ENCODE data around the gene RAD21L1. TPM values are rescaled to one million over a fixed set of nuclear protein-coding genes. Genes with fewer than 3 reads are reported as not detected.

The RAD21L1 gene
- total and polyA plus RNA-seq, 2 donors (not counting 3 experiments of a cell fraction or from before 2014, with no cell fraction given): 0.06 TPM; not detected in 1

DNA sequence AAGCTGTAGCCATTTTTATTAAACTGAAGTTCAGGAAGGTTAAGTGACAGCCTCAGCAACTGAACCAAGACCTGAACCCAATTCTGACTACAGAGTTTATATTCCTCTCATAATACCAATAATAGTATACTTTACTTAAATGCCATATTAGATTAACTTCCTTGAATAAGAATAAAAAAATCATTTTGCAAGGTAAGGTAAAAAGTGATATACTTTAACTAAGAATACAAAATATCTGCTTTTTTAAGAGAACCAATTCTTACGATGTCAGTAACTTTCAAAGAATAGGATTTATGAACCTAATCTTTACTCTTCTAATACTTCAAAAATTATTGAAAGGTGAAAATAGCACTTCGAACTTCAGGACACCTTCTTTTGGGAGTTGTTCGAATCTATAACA is 3.7 kb downstream of the RAD21L1 start:
- H2AFZ ChIP-seq (ENCODE audit: low read depth, low read length): no peak overlapping the region
- H3K9me3 ChIP-seq (replicated peaks; ENCODE audit: control insufficient read depth, insufficient read depth, low read length): no peaks in the 10 kb centered on the region
- H3K79me2 ChIP-seq (ENCODE audit: control insufficient read depth, insufficient read depth, low read length): no peaks in the 10 kb centered on the region
- dilution Hi-C loops (cut with MboI; ENCODE audit: extremely low pct_ligation_motif_present, low sequenced_read_pairs): no loop called here
- no peaks in the 10 kb centered on the region for H3K9me1 ChIP-seq (replicated peaks; ENCODE audit: control insufficient read depth, extremely low read depth, insufficient read depth, low read length)
- H3K27ac ChIP-seq (ENCODE audit: insufficient read depth, low read depth, low read length): no peak overlapping the region
- H3K4me1 ChIP-seq (ENCODE audit: control insufficient read depth, extremely low read depth, insufficient read depth, low read length): peaks cover 6% of the 10 kb centered on the region
- TF ChIP-seq POLR2AphosphoS5 (IDR thresholded peaks at IDR 0.05; ENCODE audit: insufficient read depth, low read depth, low read length): no peak
- DNase-seq (ENCODE audit: low read depth, low spot score) (no peak), FAIRE-seq (no peak)
- no peak overlapping the region for H3K9ac ChIP-seq (replicated peaks; ENCODE audit: extremely low read depth, insufficient read depth, low read length)
- ChIA-PET POLR2A (no interaction called here), CTCF (interaction anchor here (1.3 kb wide), 1 partner anchor 10 kb away, joined by 3 read pairs; no protein-coding TSS in a partner anchor)
- no peaks in the 10 kb centered on the region for H3K36me3 ChIP-seq (ENCODE audit: control insufficient read depth in 2 of 2, extremely low read depth in 1 of 2, insufficient read depth in 2 of 2, low read length in 2 of 2)
- peaks cover 0 to 25% of the 10 kb centered on the region in 2 experiments for H3K27me3 ChIP-seq (ENCODE audit: control insufficient read depth in 2 of 2, insufficient read depth in 2 of 2, low read length in 2 of 2)
- intact Hi-C loops (cut with micrococcal nuclease): loop anchor here (5.0 kb wide), 5 partner anchors 38 to 163 kb away; partner anchors contain the start of genes FKBP1A, PSMF1 and SNPH
- no peaks in the 10 kb centered on the region for H4K20me1 ChIP-seq (replicated peaks; ENCODE audit: control insufficient read depth, extremely low read depth, insufficient read depth, low read length)
- no peak overlapping the region for H3K4me3 ChIP-seq (replicated peaks in 1 of 3; ENCODE audit: insufficient read depth in 1 of 3, low read depth in 1 of 3, low read length in 3 of 3)
- no peak overlapping the region for H3K4me2 ChIP-seq (ENCODE audit: insufficient read depth, low read length)
- no TSS peak for BruUV-seq (replicated peaks)

DNA sequence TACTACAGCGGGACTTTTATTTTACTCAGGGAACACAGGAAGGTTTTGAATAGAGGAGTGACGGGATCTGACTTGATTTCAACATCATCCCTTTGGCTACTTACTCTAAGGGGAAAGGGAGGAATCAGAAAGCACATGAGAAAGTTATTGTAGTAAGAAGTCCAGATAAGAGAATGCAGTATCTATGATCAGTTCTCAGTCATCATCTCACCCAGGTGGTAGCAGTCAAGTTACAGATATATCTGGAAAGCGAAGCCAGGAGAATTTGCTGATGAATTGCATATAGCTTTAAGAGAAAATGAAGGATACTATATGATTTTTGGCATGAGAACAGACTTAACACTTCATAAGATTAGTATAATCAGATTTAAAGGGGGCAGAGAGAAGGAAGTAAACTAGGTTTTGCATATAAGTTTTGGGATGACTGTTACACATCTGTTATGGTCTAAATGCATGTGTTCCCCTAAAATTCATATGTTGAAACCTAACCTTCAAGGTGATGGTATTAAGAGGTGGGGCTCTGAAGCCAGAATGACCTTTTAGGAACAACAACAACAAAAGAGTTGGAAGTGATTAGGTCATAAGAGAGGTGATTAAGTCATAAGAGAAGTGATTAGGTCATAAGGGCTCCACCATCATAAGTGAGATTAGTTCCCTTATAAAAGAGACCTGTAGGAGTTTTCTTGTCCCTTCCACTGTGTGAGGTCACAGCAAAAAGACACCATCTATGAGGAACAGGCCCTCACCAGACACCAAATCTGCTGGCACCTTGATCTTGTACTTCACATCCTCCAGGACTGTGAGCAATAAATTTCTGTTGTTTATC is 6.7 kb downstream of the RAD21L1 start:
- BruUV-seq (replicated peaks): no TSS peak
- no peak for FAIRE-seq
- Histone ChIP-seq H3K4me2 (ENCODE audit: insufficient read depth, low read length) (no peak overlapping the region), H3K9me3 (replicated peaks; ENCODE audit: control insufficient read depth, insufficient read depth, low read length) (no peaks in the 10 kb centered on the region), H3K4me1 (ENCODE audit: control insufficient read depth, extremely low read depth, insufficient read depth, low read length) (no peaks in the 10 kb centered on the region), H2AFZ (ENCODE audit: low read depth, low read length) (no peak overlapping the region), H3K79me2 (ENCODE audit: control insufficient read depth, insufficient read depth, low read length) (no peaks in the 10 kb centered on the region), H3K9me1 (replicated peaks; ENCODE audit: control insufficient read depth, extremely low read depth, insufficient read depth, low read length) (no peaks in the 10 kb centered on the region), H3K36me3 (ENCODE audit: control insufficient read depth in 2 of 2, extremely low read depth in 1 of 2, insufficient read depth in 2 of 2, low read length in 2 of 2) (no peaks in the 10 kb centered on the region), H3K4me3 (replicated peaks in 1 of 3; ENCODE audit: insufficient read depth in 1 of 3, low read depth in 1 of 3, low read length in 3 of 3) (no peak overlapping the region), H3K27ac (ENCODE audit: insufficient read depth, low read depth, low read length) (no peak overlapping the region), H4K20me1 (replicated peaks; ENCODE audit: control insufficient read depth, extremely low read depth, insufficient read depth, low read length) (no peaks in the 10 kb centered on the region), H3K9ac (replicated peaks; ENCODE audit: extremely low read depth, insufficient read depth, low read length) (no peak overlapping the region), H3K27me3 (ENCODE audit: control insufficient read depth in 2 of 2, insufficient read depth in 2 of 2, low read length in 2 of 2) (peaks cover 0 to 17% of the 10 kb centered on the region in 2 experiments)
- POLR2A ChIA-PET: no interaction called here
- CTCF ChIA-PET: no interaction called here
- TF ChIP-seq EZH2 (IDR thresholded peaks at IDR 0.05; ENCODE audit: borderline replicate concordance, low read depth, low read length, severe bottlenecking): no peak
- intact Hi-C loops (cut with micrococcal nuclease) (no loop called here), dilution Hi-C loops (cut with MboI; ENCODE audit: extremely low pct_ligation_motif_present, low sequenced_read_pairs) (no loop called here)
- no peak for DNase-seq (ENCODE audit: low read depth, low spot score)
